ENCODE data around the gene CEP128. TPM values are rescaled to one million over a fixed set of nuclear protein-coding genes. Genes with fewer than 3 reads are reported as not detected.

CEP128 gene
- total RNA-seq, 4 donors from 2014 or later = 1.3 to 29.8 (median 11.9) TPM

DNA sequence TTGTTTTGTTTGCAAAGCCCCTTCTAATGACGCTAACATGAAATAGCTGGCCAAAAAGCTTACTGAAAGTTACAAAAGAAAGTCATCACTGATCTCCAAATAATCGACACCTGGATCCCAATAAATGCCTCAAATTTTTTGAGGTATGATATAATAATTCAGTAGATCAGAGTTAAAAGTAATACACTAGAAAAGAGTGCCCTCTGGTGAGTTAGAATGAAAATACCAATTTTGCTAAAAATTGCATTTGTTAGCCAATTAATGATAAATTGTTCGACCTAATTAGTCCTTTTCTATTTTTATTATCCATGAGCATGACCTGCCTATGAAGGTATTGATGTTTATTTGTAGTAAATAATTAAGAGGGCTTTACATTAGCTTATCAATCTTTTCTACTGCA is 78.6 kb downstream of the CEP128 start:
- Histone ChIP-seq H3K4me3 (no peak overlapping the region), H3K27me3 (no peaks in the 10 kb centered on the region), H3K4me1 (no peaks in the 10 kb centered on the region), H3K27ac (no peak overlapping the region), H3K9me3 (peaks cover 0 to 7% of the 10 kb centered on the region in 2 donors), H3K36me3 (no peaks in the 10 kb centered on the region)
- intact Hi-C loops (cut with DNase I; ENCODE audit: low total_unique reads) = no loop called here
- DNase-seq = no peak
- TF ChIP-seq, protein P1, sequence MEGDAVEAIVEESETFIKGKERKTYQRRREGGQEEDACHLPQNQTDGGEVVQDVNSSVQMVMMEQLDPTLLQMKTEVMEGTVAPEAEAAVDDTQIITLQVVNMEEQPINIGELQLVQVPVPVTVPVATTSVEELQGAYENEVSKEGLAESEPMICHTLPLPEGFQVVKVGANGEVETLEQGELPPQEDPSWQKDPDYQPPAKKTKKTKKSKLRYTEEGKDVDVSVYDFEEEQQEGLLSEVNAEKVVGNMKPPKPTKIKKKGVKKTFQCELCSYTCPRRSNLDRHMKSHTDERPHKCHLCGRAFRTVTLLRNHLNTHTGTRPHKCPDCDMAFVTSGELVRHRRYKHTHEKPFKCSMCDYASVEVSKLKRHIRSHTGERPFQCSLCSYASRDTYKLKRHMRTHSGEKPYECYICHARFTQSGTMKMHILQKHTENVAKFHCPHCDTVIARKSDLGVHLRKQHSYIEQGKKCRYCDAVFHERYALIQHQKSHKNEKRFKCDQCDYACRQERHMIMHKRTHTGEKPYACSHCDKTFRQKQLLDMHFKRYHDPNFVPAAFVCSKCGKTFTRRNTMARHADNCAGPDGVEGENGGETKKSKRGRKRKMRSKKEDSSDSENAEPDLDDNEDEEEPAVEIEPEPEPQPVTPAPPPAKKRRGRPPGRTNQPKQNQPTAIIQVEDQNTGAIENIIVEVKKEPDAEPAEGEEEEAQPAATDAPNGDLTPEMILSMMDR (IDR thresholded peaks at IDR 0.05) = no peak
- no peak for TF ChIP-seq POLR2A (IDR thresholded peaks at IDR 0.05)

DNA sequence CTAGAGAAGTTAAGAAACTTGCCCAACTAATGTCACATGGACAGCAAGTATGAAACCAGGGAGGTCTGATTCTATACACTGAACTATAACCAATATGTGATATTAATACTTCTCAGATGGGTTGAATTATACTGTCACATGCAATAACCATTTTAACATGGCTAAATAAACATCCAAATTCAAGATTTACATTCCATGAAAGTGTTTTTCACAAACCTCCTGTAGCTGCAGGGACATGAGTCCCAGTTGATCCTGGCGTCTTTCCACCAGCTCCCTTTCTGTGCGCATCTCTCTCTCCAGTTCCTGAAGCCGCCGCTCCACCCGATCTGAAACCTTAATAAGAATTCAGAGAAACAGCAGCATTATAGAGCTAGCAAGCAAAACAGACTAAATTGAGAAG is 79.0 kb downstream of the CEP128 start:
- Histone ChIP-seq H3K4me1 (no peaks in the 10 kb centered on the region), H3K9me3 (peaks cover 0 to 5% of the 10 kb centered on the region in 2 donors), H3K4me3 (no peak overlapping the region), H3K27me3 (no peaks in the 10 kb centered on the region), H3K36me3 (no peaks in the 10 kb centered on the region), H3K27ac (no peak overlapping the region)
- intact Hi-C loops (cut with DNase I; ENCODE audit: low total_unique reads) = no loop called here
- no peak for DNase-seq
- TF ChIP-seq, protein P1 (IDR thresholded peaks at IDR 0.05) = no peak
- TF ChIP-seq POLR2A (IDR thresholded peaks at IDR 0.05) = no peak

DNA sequence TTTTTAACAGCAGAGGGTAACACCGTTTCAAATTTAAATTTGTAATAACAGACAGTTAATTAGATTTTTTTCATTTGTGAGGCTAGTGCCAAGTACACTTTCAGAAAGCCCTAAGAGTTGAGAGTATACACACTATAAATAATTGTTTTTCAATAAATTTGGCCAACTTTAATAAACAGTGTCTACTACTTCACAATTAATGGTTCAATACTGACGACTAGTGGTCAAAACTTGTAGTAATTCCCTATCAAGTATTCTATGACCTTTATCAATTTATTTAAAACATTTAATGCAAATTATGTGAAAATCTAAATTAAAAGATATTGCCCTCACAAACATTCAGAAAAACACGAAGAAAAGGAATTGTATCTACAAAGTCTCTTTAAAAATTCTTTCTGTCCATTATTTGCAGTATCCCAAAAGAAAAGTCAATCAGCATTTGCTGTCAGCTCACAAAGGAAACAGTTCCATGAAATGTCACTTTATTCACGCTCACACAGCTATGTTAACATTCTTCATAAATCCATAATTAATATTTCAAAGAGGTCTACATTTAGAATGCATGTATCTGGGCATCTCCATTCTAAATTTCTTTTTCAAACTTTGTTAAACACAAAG is 91.2 kb downstream of the CEP128 start:
- Histone ChIP-seq H3K4me1 (no peaks in the 10 kb centered on the region), H3K9me3 (no peaks in the 10 kb centered on the region), H3K27me3 (no peaks in the 10 kb centered on the region), H3K27ac (no peak overlapping the region), H3K4me3 (no peak overlapping the region), H3K36me3 (no peaks in the 10 kb centered on the region)
- no peak for DNase-seq
- intact Hi-C loops (cut with DNase I; ENCODE audit: low total_unique reads) = no loop called here
- TF ChIP-seq, protein P1 (IDR thresholded peaks at IDR 0.05) = peak; percentile 30 to 57 (median 42)
- TF ChIP-seq POLR2A (IDR thresholded peaks at IDR 0.05) = no peak

DNA sequence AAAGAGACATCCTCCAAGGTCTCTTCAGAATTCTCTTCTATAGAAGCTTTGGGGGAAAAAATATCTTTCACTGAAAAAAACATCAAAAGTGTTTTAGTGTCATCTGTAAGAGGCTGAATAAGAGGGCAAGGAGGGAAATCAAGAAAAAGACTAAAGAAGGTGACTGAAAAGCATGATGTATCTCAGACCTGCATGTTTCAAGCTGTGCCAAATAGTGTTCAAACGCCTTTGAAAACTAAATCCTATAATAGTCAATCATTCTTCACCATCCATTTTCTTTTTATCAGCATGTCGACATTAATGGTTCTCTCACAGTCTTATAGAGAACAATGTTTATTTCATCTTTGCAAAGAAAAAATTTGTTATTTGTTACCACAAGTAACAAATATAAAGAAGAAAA is 94.5 kb downstream of the CEP128 start:
- TF ChIP-seq, protein P1 (IDR thresholded peaks at IDR 0.05) = no peak
- no peak for TF ChIP-seq POLR2A (IDR thresholded peaks at IDR 0.05)
- no peaks in the 10 kb centered on the region for H3K36me3 ChIP-seq
- no peaks in the 10 kb centered on the region for H3K27me3 ChIP-seq
- H3K9me3 ChIP-seq = no peaks in the 10 kb centered on the region
- no peak overlapping the region for H3K4me3 ChIP-seq
- no peaks in the 10 kb centered on the region for H3K4me1 ChIP-seq
- no peak overlapping the region for H3K27ac ChIP-seq
- intact Hi-C loops (cut with DNase I; ENCODE audit: low total_unique reads) = no loop called here
- no peak for DNase-seq

DNA sequence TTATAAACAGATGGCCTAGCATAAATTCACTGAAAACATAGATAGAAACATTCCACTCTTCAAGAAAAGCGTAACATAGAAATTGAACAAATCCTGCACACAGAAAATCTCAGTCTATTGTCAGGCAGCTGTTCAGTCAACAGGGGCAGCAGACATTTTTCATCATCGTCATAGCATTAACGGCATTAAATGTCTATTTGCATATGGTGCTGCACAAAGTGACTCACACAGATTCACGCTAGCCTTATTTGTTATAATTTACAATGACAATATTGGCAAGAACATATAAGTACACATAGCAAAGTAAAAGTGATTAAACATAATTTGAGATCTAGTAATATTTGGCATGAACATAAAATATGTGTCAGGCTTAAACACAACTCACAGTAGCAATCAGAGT is 95.7 kb downstream of the CEP128 start:
- Histone ChIP-seq H3K36me3 (no peaks in the 10 kb centered on the region), H3K27me3 (no peaks in the 10 kb centered on the region), H3K27ac (no peak overlapping the region), H3K9me3 (no peaks in the 10 kb centered on the region), H3K4me3 (no peak overlapping the region), H3K4me1 (no peaks in the 10 kb centered on the region)
- DNase-seq = no peak
- no peak for TF ChIP-seq POLR2A (IDR thresholded peaks at IDR 0.05)
- TF ChIP-seq, protein P1 (IDR thresholded peaks at IDR 0.05) = no peak
- intact Hi-C loops (cut with DNase I; ENCODE audit: low total_unique reads) = no loop called here

Data from uterus (tissue), 4 donors.